ENCODE measurements around the gene CAVIN1.
"Not testable (repeated sequence)": the region's sequence is repeated elsewhere in the genome, so short reads cannot be mapped to it uniquely, and the experiment has no call there.

CAVIN1 gene

DNA sequence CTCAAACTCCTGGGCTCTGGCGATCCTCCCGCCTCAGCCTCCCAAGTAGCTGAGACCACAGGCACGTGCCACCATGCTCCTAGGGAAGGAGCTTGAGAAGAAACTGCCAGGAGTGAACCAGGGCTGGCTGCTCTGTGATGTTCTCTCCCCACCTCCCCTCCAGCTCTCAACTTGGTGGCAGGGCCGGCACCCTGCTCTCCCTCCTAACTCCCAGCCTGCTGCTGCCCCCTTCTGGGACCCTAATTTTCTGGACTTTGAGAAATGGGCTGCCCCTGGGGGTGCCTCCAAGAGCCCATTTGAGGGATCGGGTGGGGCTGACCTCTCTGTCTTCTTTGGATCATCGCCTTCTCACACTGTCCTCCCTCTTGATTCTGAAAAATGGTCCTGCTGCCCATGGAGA is 19.9 kb downstream of the CAVIN1 start:
- no peak overlapping the region for H3K4me3 ChIP-seq (ENCODE audit: low read length)
- no peak for DNase-seq (ENCODE audit: low read depth)
- TF ChIP-seq, protein P1, sequence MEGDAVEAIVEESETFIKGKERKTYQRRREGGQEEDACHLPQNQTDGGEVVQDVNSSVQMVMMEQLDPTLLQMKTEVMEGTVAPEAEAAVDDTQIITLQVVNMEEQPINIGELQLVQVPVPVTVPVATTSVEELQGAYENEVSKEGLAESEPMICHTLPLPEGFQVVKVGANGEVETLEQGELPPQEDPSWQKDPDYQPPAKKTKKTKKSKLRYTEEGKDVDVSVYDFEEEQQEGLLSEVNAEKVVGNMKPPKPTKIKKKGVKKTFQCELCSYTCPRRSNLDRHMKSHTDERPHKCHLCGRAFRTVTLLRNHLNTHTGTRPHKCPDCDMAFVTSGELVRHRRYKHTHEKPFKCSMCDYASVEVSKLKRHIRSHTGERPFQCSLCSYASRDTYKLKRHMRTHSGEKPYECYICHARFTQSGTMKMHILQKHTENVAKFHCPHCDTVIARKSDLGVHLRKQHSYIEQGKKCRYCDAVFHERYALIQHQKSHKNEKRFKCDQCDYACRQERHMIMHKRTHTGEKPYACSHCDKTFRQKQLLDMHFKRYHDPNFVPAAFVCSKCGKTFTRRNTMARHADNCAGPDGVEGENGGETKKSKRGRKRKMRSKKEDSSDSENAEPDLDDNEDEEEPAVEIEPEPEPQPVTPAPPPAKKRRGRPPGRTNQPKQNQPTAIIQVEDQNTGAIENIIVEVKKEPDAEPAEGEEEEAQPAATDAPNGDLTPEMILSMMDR (IDR thresholded peaks at IDR 0.05; ENCODE audit: insufficient read depth, low read depth, low read length, missing control alignments), result no peak

DNA sequence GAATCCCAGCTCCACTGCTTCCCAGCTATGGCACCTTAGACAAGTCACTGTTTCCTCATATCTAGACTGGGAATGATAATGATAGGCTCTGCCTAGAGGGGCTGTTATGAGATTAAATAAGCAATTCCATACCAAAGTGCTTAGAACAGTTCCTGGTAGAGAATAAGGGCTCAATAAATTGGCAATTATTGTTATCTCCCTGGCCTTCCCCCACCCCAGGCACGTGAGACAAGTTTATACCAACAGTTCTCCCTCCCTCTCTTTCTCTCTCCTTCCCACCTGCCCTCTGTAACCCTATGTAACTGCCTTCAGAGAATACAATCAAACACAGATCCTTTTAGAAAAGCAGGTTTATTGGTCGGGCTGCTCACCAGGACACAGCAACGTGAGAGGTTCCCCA is 20.9 kb downstream of the CAVIN1 start:
- TF ChIP-seq, protein P1 (IDR thresholded peaks at IDR 0.05; ENCODE audit: insufficient read depth, low read depth, low read length, missing control alignments), result no peak
- no peak overlapping the region for H3K4me3 ChIP-seq (ENCODE audit: low read length)
- no peak for DNase-seq (ENCODE audit: low read depth)

DNA sequence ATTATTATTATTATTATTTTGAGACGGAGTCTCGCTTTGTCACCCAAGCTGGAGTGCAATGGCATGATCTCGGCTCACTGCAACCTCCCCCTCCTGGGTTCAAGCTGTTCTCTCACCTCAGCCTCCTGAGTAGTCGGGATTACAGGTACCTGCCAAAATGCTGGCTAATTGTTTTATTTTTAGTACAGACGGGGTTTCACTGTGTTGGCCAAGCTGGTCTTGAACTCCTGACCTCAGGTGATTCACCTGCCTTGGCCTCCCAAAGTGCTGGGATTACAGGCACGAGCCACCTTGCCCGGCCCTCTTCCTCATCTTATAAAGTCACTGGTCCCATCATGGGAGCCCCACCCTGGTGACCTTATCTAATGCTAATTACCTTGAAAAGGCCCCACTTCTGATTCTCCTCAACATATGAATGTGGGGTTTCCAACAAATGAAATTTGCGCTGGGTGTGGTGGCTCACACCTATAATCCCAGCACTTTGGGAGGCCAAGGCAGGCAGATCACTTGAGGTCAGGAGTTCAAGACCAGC is 22.1 kb downstream of the CAVIN1 start:
- not testable (repeated sequence) for H3K4me3 ChIP-seq (ENCODE audit: low read length); DNase-seq (ENCODE audit: low read depth)

DNA sequence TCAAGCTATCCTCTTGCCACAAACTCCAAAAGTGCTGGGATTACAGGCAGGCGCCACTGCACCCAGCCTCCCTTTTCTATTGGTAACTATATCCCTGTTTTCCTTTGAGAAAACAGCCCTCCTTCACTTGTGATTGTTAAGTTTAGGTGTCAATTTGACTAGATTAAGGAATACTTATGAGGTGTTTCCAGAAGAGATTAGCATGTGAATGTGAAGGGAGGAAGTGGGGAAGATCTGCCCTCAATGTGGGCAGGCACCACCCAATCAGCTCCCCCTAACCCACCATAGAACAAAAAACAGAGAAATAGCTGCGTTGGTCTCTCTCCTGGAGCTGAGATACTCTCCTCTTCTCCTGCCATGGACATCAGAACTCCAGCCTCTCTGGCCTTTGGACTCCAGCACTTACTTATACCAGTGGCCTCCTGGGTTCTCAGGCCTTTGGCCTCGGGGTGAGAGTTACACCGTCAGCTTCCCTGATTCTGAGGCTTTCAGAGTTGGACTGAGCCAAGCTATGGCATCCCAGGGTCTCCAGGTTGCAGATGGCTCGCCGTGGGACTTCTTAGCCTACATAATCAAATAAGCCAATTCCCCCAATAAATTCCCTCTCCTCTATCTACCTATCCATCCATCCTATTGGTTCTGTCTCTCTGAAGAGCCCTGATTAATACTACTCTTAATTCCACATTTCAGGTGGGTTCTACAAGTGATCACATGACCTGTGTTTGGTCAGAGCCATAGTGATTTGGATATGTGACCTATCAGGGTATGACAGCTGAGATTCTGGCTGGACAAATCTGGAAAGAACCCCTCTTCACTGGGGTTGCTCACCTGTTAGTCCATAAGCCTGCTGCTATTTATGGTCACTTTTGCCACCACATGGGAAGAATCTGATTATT is 22.9 kb downstream of the CAVIN1 start:
- H3K4me3 ChIP-seq (ENCODE audit: low read length), result no peak overlapping the region
- TF ChIP-seq, protein P1 (IDR thresholded peaks at IDR 0.05; ENCODE audit: insufficient read depth, low read depth, low read length, missing control alignments), result no peak
- DNase-seq (ENCODE audit: low read depth), result no peak

DNA sequence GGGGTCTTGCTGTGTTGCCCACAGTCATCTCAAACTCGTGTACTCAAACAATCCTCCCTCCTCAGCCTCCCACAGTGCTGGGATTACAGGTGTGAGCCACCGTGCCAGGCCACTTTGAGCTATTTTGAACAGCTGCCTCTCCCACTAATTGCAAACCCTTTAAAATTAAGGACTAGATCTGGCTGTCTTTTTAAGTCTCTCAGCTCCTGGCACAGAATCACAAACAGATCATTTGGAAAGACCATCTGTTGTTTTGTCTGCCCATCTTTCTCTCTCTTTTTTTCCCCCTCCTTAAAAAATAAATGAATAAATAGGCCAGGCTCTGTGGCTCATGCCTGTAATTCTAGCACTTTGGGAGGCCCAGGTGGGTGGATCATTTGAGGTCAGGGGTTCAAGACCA is 23.9 kb downstream of the CAVIN1 start:
- TF ChIP-seq, protein P1 (IDR thresholded peaks at IDR 0.05; ENCODE audit: insufficient read depth, low read depth, low read length, missing control alignments), result no peak
- no peak overlapping the region for H3K4me3 ChIP-seq (ENCODE audit: low read length)
- DNase-seq (ENCODE audit: low read depth), result no peak

DNA sequence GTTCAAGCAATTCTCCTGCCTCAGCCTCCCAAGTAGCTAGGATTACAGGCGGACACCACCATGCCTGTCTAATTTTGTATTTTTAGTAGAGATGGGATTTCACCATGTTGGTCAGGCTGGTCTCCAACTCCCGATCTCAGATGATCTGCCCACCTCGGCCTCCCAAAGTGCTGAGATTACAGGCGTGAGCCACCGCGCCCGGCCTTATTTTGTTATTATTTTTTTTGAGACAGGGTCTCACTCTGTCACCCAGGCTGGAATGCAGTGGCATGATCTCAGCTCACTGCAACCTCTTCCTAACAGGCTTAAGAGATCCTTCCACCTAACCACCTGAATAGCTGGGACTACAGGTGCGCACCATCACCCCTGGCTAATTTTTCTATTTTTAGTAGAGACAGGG is 27.5 kb downstream of the CAVIN1 start:
- not testable (repeated sequence) for H3K4me3 ChIP-seq (ENCODE audit: low read length); DNase-seq (ENCODE audit: low read depth)

DNA sequence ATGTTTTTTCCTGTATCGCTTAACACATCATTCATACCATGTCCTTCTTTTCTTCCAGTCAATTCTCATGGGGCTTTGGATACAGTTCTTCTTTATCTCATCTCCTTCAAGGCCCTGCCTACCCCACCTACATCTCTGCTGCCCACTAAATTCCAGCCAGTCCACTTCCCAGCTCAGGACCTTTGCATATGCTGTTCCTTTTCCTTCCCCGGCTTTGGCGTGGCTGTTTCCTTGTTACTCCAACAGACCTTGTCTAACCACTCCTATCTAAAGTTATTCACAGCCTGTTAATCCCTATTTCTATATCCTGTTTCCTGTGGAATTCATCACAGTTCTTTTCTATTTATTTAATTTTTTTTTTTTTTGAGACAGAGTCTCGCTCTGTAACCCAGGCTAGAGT is 28.2 kb downstream of the CAVIN1 start:
- TF ChIP-seq, protein P1 (IDR thresholded peaks at IDR 0.05; ENCODE audit: insufficient read depth, low read depth, low read length, missing control alignments), result no peak
- DNase-seq (ENCODE audit: low read depth), result no peak
- no peak overlapping the region for H3K4me3 ChIP-seq (ENCODE audit: low read length)

Measured in epithelial cell of esophagus (primary cell).